GM12878 (cell line): ENCODE results near the gene RNASEH2A. TPM values are rescaled to one million over a fixed set of nuclear protein-coding genes. Genes with fewer than 3 reads are reported as not detected.

ENCODE experiments used
- ATAC-seq: fragments of 200-7000 bp; cut with Tn5 transposase; 3 replicates; pipeline ENCODE4 v1.9.1; 2020; ENCODE audit warnings: mild to moderate bottlenecking, moderate library complexity
- BruUV-seq: library from RNA; stranded (reverse); fragments of 400-500 nt; replicated peaks from 2 replicates; lab custom pipeline; 2021; lab: Mats Ljungman, UMichigan
- CTCF ChIA-PET: fragments of 300-600 bp; sonication (Branson Sonifier 250); formaldehyde crosslinking; extraction: SDS; loops from one replicate; lab custom pipeline; 2021; ENCODE audit warnings: inconsistent platforms; lab: Yijun Ruan, JAX
- POLR2A ChIA-PET: fragments of 350-600 bp; formaldehyde crosslinking; extraction: SDS; loops from one replicate; lab custom pipeline; 2021; ENCODE audit warnings: inconsistent platforms; lab: Charles Lee
- RAD21 ChIA-PET: fragments of 300-600 bp; sonication (Branson Sonifier 250); formaldehyde crosslinking; loops from one replicate; lab custom pipeline; 2023; ENCODE audit warnings: antibody characterized with exemption; ENCODE audit not compliant: unreplicated experiment; lab: Charles Lee
- SMC1A ChIA-PET: fragments of 300-600 bp; sonication (Branson Sonifier 250); formaldehyde crosslinking; loops from one replicate; lab custom pipeline; 2023; ENCODE audit not compliant: unreplicated experiment, uncharacterized antibody; lab: Charles Lee
- DNase-seq: peaks from one replicate; pipeline ENCODE4 v3.0.0-alpha.2; 2011; ENCODE audit warnings: low read depth, low spot score
- FAIRE-seq: peaks from 3 replicates; lab custom pipeline; 2011; peaks lifted over from hg19 to GRCh38; lab: Jason Lieb, UNC
- H2AFZ ChIP-seq: 2 replicates; pipeline ENCODE4 v1.6.0; 2011; ENCODE audit warnings: low read depth, low read length, control low read depth; ENCODE audit not compliant: control insufficient read depth
- H3K27ac ChIP-seq: 2 replicates; pipeline ENCODE4 v1.5.1; 2011; ENCODE audit warnings: control low read depth; ENCODE audit not compliant: control insufficient read depth, insufficient read depth
- H3K27me3 ChIP-seq, 2 experiments: replicated peaks in 1 of 2; 2 replicates each; pipeline versions ENCODE4 v1.6.0 to v1.6.1; 2011; ENCODE audit warnings: low read length in 1 of 2; ENCODE audit not compliant: control insufficient read depth in 2 of 2, insufficient read depth in 2 of 2
- H3K36me3 ChIP-seq, 2 experiments: 2 replicates each; pipeline ENCODE4 v1.5.1; 2011; ENCODE audit warnings: low read length in 1 of 2; ENCODE audit not compliant: control insufficient read depth in 2 of 2, insufficient read depth in 2 of 2
- H3K4me1 ChIP-seq: 2 replicates; pipeline ENCODE4 v1.6.1; 2011; ENCODE audit warnings: mild to moderate bottlenecking, low read length, moderate library complexity, mixed read lengths; ENCODE audit not compliant: control insufficient read depth, insufficient read depth
- H3K4me2 ChIP-seq: 2 replicates; pipeline ENCODE4 v1.6.0; 2011; ENCODE audit warnings: control low read depth; ENCODE audit not compliant: control insufficient read depth, insufficient read depth
- H3K4me3 ChIP-seq: fragments of 200-600 bp; sonication (generic); 2 replicates; pipeline ENCODE4 v1.5.1; 2016
- H3K79me2 ChIP-seq: 2 replicates; pipeline ENCODE4 v1.6.0; 2011; ENCODE audit warnings: low read length; ENCODE audit not compliant: control insufficient read depth, insufficient read depth
- H3K9ac ChIP-seq: 2 replicates; pipeline ENCODE4 v1.8.0; 2011; ENCODE audit warnings: low read length, control low read depth, mixed read lengths; ENCODE audit not compliant: control insufficient read depth, insufficient read depth
- H3K9me3 ChIP-seq: replicated peaks from 3 replicates; pipeline ENCODE4 v1.5.1; 2011; ENCODE audit warnings: mild to moderate bottlenecking, low read length; ENCODE audit not compliant: control insufficient read depth, insufficient read depth
- H4K20me1 ChIP-seq: 2 replicates; pipeline ENCODE4 v1.6.0; 2011; ENCODE audit not compliant: control insufficient read depth, insufficient read depth
- CBX5 ChIP-seq: sonication (generic); IDR thresholded peaks from 2 replicates; pipeline ENCODE4 v1.6.1; 2016; ENCODE audit warnings: low read depth, moderate library complexity, mild to moderate bottlenecking, inconsistent platforms
- CREB1 ChIP-seq: IDR thresholded peaks from 2 replicates; pipeline ENCODE4 v1.6.1; 2012; ENCODE audit warnings: low read depth, mild to moderate bottlenecking, inconsistent platforms
- NFIC ChIP-seq: IDR thresholded peaks from 2 replicates; pipeline ENCODE4 v1.6.1; 2012; ENCODE audit warnings: low read depth, mild to moderate bottlenecking, inconsistent platforms, low read length, moderate library complexity
- WGBS: methylation state at CpG from one replicate; pipeline ENCODE4 v1.1.6; 2016; ENCODE audit warnings: low lambda C conversion rate; ENCODE audit not compliant: insufficient replicate concordance, insufficient coverage; ENCODE audit errors: missing lambda C conversion rate; 5-methylcytosine and 5-hydroxymethylcytosine counted together
- in situ Hi-C: fragments of 300-500 bp; cut with MboI; formaldehyde crosslinking; loops from 9 replicates; pipeline ENCODE4 v1.14.3; 2018; ENCODE audit warnings: mixed read lengths
- intact Hi-C: fragments of 100-400 bp; cut with micrococcal nuclease; formaldehyde crosslinking; loops from one replicate; pipeline ENCODE4 v1.14.2; 2022; ENCODE audit not compliant: unreplicated experiment
- polyA plus RNA-seq, 11 experiments: library from polyadenylated mRNA; depleted of rRNA in 4 of 11; unstranded in 6 of 11; stranded (reverse) in 5 of 11; fragments of >200 nt; fragmentation: Nextera tagmentation in 4 of 11; fragmentation: Illumina TruSeq in 1 of 11; extraction: Ambion mirVana in 4 of 11; extraction: Trizol in 1 of 11; gene quantifications; 1 replicate in 1 of 11; 2 replicates in 10 of 11; pipeline versions ENCODE4 v1.2.1 to v1.2.3, GENCODE V29; 2011 to 2016; ENCODE audit warnings: inconsistent platforms in 2 of 11, missing spikeins in 2 of 11, low read depth in 1 of 11
- total RNA-seq, 4 experiments: library from RNA; depleted of rRNA in 3 of 4; stranded (reverse); fragments of >200 nt in 3 of 4; fragmentation: Illumina TruSeq in 1 of 4; extraction: Trizol in 1 of 4; gene quantifications; 2 replicates each; pipeline versions ENCODE4 v1.2.1 to v1.2.3, GENCODE V29; 2013 to 2021

The RNASEH2A gene
- total and polyA plus RNA-seq, 10 of the 15 experiments (the other 5 are each of a cell fraction or from before 2014, with no cell fraction given), result 17.4 to 103 (median 40.4) TPM

- no peak overlapping the region for H3K27ac ChIP-seq
- H3K4me3 ChIP-seq, result no peak overlapping the region
- ChIA-PET POLR2A (no interaction called here), SMC1A (no interaction called here), RAD21 (no interaction called here), CTCF (no interaction called here)
- BruUV-seq, result no TSS peak
- intact Hi-C loops (no loop called here), in situ Hi-C loops (no loop called here)
- H4K20me1 ChIP-seq, result no peaks in the 10 kb centered on the region; the same call in 1 of the 2 replicates
- TF ChIP-seq NFIC (no peak), CBX5 (no peak), CREB1 (peak; percentile 26; the same call in 1 of the 2 replicates)
- H3K36me3 ChIP-seq, result no peaks in the 10 kb centered on the region
- no peak overlapping the region for H2AFZ ChIP-seq
- no peaks in the 10 kb centered on the region; the same call in none of the 3 replicates for H3K9me3 ChIP-seq
- ATAC-seq, result no peak
- H3K27me3 ChIP-seq, result peaks cover 8 to 39% of the 10 kb centered on the region in 2 experiments
- H3K4me2 ChIP-seq, result no peak overlapping the region
- FAIRE-seq, result no peak
- peaks cover 7% of the 10 kb centered on the region; the same call in 1 of the 2 replicates for H3K4me1 ChIP-seq
- no peak for DNase-seq
- H3K9ac ChIP-seq, result no peak overlapping the region
- 10% methylated on average over 19 of the region's 21 CpGs for WGBS
- H3K79me2 ChIP-seq, result no peaks in the 10 kb centered on the region
Measured at GRCh38 chr19:12838886-12839756, 32.7 kb downstream of the RNASEH2A start.
